NCI-H446 (cell line): ENCODE measurements around the gene FOXO3.
"Not testable (repeated sequence)": the region's sequence is repeated elsewhere in the genome, so short reads cannot be mapped to it uniquely, and the experiment has no call there.

Source experiments
- DNase-seq, 2 experiments: peaks; one replicate each; lab custom pipeline; 2025; lab: John Stamatoyannopoulos, UW

FOXO3 gene

DNA sequence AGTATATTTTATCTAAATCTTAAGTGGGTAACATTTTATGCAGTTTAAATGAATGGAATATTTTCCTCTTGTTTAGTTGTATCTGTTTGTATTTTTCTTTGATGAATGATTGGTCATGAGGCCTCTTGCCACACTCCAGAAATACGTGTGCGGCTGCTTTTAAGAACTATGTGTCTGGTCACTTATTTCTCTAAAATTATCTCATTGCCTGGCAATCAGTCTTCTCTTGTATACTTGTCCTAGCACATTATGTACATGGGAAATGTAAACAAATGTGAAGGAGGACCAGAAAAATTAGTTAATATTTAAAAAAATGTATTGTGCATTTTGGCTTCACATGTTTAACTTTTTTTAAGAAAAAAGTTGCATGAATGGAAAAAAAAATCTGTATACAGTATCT, 123.3 kb downstream of the FOXO3 start:
- DNase-seq = not testable (repeated sequence)

DNA sequence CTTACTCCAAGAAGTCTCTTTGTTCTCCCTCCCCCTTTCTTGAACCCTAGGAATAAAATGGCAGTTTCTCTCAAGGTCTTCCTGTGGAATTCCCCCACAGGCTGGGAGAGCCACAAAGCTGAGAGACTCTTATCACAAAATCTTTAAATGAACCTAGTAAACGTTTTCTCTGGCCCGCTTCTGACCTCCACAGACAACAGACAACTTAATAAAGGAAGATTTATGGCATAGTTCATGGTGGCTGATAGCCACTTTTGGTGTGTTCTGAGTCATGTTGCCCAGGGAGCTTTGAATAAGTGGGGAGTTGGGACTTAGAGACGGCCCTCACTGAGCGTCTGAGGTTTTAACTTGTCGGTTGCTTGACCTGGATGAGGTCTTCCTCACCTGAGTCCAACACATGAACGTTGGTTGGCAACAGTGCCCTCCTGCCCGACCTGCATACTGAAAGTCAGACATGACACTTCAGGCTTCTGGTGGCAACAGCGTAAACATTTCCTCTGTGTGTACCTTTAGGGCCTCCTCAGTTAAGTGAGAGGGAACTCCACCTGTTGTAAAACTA, 124.1 kb downstream of the FOXO3 start:
- DNase-seq = no peak

DNA sequence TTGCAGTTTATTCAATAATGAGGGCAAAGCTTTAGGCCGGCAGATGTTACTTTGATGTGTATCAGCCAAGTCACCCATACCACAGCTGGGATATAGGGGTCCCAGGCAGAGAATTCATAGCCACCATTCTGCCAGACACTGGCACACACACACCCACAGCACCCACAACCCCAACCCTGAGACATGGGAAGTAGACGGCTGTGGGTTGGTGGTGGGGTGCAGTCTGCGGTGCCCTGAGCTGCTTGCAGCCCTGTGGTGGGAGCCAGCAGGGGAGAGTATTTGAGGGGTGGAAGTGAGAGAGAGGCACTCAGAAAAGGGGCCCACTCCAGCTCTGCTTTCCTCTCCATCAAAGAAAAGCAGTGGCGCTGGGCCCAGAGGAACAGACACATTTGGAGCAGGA, 125.3 kb downstream of the FOXO3 start:
- no peak for DNase-seq

DNA sequence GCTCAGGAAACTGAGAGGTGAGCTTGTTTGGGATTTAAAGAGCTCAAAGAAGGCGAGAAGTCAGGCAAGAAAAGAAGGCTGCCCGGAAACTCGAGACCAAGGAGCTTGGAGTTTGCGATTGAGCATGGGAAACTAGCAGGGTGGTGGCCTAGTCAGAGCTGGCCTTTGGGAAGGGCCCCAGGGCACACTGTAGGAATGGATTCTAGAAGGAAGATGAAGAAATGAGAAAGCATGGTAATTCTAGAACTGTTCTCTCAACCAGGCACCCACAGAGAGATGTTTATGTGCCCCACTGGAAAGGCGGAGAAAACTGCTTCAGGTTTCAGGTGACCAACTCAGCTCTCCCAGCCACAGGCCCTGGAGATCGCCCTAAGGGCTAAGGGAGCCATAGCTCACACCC, 126.2 kb downstream of the FOXO3 start:
- DNase-seq = no peak

DNA sequence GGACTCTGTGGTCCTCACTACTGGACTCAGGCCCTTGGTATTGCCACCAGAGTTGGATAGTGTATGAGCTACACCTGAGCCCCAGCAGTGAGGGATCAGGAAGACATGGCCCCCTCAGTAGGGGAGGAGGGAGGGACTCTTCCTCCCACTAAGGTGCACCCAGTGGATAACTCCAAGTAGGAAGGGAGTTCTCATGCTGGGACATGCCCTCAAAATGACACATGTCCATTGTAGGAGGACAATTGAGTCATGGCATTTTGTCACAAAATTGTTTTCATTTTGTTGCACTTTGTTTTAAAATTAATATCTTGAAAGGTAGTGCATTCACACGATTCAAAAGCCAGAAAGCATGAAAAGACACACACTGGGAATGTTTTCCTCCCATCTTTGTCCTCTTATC, 127.2 kb downstream of the FOXO3 start:
- no peak for DNase-seq

DNA sequence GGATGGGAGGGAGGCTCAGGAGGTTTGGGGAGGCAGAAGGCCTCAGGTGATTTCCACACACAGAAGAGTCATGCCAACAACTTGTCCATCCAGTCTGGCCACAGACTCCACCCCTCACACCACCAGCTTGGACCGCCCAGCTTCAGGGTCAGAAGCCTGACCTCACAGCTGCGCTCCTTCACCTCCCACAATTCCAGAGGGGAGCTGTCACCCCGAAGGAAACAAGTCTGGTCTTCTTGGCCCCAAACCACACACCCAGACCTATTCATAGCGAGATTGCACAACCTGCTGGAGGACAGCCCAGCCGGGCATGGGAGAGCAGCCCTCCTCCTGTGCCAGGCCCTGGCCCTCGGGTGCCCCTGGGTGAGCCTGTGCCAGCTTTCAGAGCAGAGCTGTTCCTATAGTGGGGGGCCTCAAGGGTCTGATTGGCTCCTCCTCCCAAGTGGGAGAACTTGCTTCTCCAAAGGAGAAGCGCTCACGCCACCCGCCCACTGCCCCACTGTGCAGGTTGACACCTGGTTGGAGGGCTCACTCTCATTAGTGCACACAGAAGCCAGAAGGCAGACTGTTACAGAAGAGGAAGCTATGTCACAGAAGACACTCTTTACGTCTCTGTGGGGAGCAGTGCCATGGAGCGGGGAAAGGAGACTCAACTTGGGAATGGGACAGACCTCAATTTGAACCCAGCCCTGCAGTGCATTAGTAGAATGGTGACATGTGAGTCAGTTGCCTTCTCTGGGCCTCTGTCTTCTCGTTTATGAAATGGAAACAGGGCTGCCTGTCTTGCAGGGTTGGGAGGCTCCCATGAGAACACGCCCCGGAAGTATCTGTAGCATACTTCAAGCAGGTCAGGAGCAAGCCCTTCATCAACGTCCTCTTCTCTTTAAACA, 128.8 kb downstream of the FOXO3 start:
- DNase-seq = peak in 1 of 2 experiments; percentile 14

DNA sequence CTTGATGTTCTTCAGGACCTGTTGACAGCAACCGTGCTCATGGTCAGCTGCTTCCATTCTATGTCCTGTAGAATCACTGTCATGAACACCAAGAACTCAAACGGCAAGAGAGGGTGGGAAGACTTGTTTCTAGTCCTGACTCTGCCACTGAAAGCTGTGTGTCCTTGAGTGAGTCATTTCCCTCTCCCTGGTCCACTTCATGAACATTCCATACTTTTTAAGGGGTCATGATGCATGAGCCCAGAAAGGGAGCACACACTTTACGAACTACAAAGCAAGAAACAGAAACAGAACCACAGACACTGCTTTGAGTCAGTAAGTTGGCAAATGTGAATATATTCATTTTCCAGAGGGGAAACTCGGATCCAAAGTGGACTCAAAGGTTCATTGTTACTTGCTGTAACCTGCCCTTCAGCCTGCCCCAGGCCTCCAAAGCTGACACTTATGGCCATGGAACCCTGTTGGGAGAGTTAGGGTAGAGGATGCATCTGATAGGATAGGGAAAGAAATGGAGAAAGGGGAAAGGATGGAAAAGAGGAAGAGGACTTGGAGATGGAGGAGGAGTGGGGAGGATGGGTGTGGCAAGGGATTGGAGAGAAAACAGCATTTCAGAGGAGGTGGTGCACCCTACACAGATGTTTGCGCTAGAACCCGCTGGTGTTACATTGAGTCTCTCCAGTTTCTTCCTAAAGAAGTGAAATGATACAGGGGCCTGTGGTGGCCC, 129.8 kb downstream of the FOXO3 start:
- no peak for DNase-seq

DNA sequence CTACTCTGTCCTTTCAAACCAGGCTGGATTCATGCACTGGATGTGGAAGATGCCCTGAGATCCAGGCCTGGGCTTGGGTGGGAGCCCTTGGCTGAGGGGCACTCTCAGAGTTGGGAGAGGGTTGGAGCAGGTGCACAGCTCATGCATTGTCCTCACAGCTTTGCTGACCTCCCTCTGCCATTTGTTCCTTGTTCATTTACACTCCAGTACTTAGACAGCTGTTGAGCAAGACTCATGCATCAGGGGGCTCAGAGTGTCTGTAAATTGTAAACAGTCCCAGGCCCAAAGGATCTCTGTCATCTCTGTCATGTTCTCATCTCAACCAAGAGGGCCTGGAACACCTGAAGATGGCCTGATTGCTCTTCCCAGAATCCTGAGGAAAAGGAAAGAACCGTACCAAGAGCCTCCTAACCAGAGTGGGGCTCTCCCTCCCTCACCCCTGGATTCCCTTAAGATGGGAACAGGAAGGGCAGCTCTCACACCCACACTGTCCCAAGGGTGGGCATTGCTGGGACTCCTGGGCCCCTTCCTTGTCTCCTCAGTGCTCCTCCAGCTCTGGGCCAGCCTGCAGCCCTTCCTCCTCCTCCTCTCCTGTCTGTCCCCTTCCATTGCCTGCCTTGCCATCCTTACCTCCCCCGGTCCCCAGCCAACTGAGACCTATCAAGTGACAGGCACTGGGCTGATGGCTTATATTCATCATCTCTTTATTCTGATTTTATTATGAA, 132.9 kb downstream of the FOXO3 start:
- DNase-seq = no peak

DNA sequence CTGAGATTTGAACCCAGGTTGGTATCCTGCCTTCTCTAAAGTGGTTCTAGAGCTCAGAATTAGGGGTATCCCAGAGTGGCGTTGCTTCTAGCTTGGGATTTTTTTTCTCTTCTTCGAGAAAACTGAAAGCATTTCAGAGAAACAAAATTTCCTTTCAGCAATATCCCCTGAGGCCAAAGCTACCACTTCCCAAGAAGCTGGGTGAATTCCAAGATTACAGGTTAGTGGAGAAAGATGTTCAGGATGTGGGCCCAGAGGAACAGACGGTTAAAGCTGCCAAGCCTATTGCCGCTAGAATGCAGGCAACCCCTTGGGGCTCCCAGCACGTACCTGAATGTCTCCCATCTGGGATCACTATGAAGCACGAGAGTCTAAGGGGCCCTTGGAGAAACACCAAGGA, 134.1 kb downstream of the FOXO3 start:
- DNase-seq = no peak

DNA sequence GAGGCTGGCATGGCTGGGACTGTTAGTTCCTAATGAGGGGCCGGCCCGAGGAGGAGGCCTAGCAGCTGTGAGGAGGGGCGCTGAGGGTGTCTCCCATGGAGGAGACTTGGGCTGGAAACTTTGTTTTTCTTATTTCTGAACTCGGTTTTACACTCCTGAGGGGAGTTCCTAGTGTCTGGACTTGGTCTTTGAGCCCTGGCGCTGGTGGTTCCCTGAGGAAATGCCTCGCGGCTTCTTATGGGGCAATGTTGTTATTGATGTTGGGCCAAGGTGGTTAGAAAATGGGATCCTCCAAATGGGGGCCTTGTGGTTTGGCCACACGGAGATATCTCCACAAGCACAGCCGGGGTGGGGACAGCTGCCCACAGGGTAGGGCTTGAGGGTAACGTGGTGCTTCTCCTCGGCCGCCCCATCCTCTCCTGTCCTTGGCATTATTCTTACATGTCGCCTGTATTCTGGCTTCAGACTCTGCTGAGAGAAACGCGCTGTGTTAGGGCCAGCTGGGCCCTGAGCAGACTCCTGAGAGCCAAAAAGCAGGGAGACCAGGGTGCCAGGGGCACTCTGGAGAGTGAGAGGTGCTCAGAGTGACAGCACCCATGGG, 136.9 kb downstream of the FOXO3 start:
- DNase-seq = peak in 1 of 2 experiments; percentile 25

DNA sequence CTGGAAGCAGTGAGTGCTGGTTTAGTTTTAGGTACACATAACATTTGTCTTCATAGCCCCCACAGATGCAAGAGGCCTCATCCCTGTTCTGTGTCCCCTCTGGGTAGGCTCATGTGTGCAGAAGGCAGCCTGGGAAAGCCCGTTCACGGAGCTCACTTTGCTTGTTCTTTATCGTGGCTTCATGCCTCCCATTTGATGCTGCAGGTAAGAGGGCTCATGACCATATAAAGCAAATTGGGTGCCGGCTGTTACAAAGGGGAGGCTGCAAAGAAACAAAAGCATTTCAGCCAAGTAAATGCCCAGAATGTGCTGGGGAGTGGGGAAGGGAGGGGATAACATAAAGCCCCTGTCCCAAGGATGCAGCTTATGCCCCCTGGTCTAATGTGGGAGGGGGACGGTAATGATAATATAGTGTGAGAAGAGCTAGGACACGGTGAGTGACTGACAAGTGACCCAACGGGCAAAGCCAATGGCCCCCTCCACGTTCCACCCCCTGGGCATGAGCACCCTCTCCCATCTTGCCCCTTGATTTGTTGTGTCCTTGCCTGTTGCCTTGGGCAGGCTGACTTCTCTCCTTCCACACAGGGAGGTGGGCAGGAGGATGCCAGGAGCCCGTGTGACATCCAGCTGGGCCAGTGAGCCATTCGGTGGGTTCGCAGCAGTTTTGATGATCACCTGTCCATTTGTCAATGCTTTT, 138.0 kb downstream of the FOXO3 start:
- no peak for DNase-seq

DNA sequence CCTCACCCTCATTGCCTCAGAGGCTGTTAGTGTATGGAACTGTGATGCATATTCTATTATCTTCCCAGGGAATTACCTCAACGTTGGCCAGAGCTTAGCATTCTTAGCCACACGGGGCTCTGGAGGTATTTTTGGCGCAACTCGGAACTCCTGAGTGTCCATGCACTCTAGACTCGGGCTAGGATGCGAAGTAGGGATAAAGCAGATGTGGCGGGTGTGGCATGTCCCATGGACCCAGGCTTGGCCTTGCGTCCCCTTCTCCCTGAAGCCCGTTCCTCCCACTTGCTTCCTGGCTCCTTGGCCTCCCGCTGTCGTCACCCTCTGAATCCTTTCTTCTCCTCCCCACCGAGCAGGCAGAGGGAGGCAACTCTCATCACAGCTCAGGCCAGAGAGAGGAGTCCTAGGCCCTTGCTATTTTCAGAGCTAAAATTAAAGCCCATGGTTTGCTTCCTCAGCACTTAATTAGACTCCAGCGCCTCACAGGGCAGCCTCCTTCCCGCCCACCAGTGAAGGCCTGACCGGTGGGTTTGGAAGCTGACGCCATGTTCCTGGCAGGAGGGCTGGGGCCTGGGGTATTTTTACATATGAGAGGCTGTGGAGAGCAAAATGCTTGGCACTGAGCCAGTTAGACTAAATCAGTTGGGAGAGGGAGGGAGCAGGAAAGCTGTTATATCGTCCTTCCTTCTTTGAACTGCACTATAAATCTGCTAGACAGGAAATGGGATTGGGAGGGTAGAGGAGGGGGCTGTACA, 138.7 kb downstream of the FOXO3 start:
- peak; percentile 59 to 83 for DNase-seq

DNA sequence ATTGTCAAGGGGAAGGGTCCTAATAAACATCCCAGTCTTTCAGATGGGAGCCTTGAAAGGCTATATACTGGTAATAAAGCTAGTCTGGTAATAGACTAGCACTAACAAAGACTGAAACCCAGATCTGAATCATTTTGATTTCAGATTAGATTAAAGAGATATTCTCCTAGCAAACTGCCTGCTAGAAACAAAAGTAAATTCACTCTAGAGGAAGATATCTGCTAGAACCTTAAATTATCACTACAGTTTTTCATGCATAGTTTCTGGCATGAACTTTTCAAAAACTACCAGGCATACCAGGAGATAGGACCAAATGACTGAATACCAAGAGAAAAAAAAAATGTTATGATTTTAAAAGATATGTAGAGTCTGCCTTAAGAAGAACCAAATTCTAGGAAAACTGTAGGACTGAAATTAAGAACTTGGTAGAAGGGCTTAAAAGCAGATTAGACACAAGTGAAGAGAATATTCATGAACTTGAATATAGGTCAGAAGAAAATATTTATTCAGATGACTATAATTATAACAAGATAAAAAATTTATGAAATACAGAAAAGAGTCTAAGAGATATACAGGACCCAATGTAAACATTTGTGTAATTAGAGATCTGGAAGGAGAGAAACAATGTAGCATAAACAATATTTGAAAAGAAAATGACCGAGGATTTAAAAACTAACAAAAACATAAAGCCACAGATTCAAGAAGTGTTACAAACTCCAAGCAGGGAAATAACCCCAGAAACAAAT, 141.6 kb downstream of the FOXO3 start:
- no peak for DNase-seq

DNA sequence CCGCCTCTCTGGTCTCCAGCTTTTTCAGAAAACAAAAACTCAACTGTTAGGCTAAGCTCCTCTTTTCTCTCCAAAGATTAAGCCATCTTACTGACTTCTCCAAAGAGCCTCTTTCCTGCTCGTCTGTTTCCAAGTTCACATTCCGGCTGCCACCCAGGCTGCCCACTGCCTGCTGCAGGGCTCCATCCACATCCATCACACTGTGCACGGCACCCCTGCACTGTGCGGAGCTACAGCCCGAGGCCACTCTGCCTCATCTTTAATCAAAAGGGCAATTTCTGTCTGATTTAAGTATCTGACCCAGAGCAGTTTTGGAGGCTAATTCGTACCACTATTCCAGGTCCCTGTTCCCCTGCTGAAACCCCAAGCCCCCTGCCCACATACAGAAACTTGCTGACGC, 145.9 kb downstream of the FOXO3 start:
- DNase-seq = no peak

DNA sequence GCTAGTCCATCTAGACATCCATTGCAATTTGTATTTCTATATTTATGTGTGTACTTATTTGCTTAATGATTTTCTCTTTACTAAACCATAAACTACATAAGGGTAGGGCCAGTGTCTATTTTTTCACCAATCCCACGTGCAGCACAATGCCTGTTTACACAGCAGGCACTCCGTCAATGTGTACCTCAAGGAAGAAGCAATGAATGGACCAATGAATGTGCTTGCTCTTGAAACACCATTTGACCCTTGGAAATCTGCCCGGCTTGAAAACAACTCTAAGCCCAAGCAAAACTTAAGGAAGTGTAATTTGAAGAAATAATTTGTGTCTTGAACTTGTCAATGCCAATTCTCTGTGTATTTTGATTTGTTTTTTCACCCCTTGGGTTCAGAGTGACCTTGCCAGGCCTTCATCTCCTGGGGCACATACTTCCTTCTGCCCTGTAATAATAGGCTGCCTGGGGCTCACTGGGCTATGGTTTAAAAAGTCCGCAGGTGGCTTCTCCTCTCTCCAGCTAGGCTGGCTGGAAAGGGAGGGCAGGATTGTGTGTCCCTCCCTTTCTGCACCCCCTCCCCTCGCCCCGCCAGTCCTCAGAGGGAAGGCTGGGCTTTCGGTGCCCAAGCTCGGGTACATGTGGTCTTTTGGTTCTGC, 146.7 kb downstream of the FOXO3 start:
- no peak for DNase-seq

DNA sequence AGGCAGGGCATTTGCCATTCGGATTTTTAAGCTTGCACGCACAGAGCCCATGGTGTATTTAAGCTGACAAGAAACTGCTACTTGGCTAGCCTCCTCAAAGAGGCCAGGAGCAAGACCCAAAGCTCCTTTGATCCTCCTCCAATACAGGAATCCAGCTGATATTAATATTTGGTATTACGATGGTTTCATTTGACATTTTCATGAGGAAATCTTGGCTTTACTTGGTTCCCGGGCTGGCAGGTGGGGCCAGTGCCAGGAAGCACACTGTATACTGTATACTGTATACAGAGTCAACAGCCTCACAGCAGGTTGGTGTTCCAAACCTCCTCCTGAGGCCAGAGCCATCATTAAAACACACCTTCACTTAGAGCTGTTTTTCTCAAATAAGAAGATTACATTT, 149.3 kb downstream of the FOXO3 start:
- no peak for DNase-seq

DNA sequence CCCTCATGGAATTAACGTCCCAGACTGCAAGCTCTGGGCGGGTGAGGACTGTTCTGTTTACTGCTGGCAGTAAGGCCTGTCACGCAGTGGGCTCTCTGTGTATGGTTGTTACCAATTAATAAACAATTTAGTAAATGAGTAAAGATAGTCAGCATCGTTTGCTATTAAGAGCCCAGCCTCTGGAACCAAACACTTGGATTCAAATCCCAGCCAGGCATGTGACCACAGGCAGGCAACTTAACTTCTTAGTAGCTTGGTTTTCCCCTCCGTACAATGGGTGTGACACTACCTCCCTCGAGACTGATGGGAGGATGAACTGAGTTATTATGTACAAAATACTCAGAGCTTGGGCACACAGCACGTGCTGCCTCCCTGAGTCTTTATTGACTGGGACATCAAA, 149.8 kb downstream of the FOXO3 start:
- DNase-seq = no peak

DNA sequence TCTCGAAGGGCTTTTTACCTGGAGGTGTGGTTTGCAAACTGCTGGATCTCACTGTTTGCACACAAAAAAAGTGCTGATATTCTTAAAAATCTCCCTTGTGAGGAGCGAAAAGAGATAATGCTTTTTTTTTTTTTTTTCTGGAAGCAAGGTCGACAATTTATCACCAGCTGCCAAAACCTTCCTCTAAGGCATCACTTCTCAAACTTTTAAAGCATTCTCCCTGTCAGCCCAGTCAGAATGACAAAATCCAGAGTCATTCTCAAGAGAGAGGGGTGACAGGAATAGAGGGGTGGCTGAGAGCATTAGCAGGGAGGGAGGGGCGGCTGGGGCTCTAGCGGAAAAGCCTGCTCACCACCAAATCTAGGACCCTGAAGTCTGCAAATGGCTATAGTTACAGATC, 150.4 kb downstream of the FOXO3 start:
- DNase-seq = no peak

DNA sequence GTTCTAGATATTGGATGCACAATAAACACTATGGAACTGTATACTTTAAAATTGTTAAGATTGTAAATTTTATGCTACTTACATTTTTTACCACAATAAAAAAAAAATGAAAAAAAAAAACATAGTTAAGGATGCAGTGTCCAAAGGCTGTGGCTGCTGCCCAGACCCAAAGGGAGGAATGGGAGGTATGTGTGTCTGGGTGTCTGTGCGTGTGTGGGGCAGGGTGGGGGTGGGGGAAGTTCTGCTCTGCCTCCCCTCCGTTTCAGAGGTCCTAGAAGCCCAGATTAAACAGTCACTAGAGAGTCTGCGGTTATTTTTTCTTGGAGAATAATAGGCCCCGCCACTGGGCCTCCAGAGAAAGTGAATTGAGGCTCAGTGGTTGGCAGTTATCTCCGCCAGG, 151.1 kb downstream of the FOXO3 start:
- DNase-seq = no peak
